ENCODE measurements around the gene KRTAP29-1.
"Not testable (repeated sequence)": the region's sequence is repeated elsewhere in the genome, so short reads cannot be mapped to it uniquely, and the experiment has no call there.

The KRTAP29-1 gene

DNA sequence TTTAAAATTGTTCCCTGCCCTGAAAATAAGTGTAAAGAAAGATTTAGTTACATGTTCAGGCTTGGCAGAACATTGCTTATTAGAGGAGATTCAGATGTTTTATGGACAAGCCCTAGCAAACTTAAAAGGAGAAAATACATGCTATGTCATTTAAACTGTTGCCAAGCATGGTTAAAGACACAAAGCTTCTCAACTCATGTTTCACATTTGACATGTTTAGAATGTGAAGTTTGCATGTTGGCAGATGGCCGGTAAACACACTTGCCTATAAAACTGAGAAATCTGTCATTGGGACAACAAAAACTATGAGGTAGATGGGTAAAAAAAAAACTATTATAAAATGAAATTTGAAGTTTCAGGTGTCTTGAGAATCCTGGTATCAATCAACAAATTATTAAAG is 5.8 kb downstream of the KRTAP29-1 start:
- no peak for DNase-seq

DNA sequence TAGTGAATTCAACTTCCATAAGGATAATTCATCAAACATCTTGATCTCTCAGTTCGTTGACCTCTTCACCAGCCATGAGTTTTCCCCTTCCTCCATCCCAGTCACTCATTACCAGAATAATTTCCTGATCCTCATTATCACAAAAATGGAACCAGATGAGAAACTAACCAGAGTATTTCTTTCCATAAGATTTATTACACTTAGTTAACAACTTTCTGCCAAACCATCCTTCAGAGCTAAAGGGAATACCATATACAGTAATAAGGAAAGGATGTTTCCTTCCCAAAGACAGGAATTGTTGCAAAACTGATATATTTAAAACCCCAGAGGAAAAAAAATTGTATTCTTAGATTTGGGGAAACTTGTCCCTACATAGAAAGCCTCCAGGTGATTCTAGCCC is 8.6 kb downstream of the KRTAP29-1 start:
- DNase-seq = no peak

DNA sequence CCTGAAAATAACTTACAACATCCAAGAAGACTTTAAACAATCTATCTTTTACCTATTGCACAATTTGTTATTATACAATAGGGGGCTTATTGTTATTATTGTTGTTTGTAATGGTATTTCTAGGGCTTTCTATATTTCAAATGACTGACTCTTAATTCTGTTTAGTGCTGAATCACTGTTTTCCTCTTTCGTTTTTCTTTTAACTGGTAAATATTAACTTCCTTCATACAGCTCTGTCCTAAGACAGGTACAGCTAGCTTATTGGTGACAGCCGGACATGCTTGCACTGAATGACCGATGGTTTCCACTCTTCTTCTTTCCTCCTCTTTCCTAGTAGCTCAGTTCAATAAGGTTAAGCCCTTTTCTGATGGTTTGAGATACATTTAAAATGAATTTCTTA is 15.6 kb downstream of the KRTAP29-1 start:
- DNase-seq = no peak

DNA sequence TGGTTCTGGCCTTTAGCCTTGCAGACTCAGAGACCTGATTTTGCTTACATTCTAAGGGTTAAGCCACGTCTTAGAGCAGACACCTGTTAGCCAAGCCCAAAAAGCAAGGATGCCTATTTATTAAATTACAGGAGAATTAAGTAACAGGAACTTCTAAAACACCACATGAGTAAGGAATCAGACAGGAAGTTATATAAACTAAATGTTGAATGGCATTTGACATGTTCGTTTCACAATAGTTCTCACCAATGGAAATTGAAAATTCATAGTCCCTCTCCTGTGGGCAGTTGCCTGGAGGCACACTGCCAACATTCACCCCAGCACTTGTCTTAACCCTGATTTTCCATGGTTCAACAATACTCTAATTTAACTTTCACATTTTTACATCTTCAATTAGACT is 18.1 kb downstream of the KRTAP29-1 start:
- DNase-seq = no peak

DNA sequence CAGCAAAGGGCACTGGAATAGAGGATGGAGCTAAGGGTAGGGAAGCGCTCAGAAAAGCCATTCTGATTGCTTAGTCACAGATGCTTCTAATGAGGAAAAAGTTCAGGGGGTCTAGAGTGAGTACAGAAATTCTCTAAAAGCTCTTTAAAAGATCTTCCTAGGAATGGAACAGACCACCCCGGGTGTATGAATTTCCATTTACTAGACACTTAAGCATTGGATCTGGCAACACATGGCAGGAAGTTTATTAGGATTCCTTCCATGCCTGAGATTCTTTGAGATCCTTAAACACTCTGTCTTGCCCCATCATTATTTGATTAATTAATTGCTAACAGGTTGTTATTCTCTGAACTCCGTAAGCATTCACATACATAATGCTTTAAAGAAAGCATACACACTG is 18.6 kb downstream of the KRTAP29-1 start:
- no peak for DNase-seq

DNA sequence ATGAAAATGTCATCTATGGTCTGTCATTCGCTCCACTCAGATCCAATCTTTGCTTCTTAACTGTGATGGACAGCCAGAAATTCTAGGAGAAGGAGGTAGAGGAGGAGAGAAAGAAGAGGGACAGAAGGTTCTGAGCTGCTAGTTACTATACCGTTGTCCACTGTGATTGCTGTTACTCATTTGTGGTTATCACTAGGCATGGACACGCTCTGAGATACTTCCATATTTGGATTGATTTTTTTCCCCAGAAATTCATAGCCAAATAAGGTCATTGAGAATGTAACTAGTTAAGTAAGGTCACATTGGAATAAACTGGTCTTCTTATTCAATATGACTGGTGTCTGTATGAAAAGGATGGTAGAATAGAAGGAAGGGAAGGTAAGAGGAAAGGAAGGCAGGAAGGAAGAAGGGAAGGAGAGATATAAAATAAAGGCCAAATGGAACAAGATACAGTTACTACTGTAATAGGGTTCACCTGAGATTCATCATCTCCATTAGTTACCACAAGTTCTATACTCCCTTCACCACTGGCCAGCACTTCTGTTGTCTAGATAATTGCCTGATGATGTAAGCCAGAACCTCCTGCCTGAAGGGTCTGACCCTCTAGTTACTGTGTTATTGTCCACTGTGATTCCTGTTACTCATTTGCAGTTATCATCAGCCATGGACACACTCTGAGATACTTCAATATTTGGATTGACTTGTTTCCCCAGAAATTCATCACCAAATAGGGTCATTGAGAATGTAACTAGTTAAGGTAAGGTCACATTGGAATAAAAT is 24.3 kb downstream of the KRTAP29-1 start:
- DNase-seq = no peak

DNA sequence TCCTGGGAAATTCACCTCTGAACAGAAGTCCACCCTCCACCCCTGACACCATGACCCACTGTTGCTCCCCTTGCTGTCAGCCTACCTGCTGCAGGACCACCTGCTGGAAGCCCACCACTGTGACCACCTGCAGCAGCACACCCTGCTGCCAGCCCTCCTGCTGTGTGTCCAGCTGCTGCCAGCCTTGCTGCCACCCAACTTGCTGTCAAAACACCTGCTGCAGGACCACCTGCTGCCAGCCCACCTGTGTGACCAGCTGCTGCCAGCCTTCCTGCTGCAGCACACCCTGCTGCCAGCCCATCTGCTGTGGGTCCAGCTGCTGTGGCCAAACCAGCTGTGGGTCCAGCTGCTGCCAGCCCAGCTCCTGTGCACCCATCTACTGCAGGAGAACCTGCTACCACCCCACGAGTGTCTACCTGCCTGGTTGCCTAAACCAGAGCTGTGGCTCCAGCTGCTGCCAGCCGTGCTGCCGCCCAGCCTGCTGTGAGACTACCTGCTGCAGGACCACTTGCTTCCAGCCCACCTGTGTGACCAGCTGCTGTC is 26.9 kb downstream of the KRTAP29-1 start, which contains the start of gene KRTAP9-7:
Gene KRTAP9-7, plus strand, starts transcription at position 51 of the 543 bp plus-strand sequence. Its CDS starts 0 bp downstream, at position 51.
- not testable (repeated sequence) for DNase-seq

DNA sequence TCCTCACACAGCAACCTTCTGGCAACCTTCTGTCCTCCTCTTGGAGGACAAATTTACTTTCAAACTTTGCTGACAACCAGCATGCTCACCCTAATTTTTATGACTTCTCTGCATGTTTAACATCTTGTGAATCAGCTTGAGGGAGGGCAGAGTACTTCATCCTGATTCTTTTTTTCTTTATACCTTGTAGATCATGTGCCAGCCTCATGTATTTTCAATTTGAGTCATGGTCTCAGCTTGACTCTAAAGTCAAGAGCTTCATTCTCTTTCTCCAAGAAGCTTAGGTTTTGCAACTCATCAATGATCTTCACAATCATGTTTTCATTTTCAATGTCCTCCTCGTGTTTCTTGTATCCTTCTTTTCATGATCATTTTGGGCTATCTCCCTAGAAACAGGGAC is 30.8 kb downstream of the KRTAP29-1 start:
- no peak for DNase-seq

DNA sequence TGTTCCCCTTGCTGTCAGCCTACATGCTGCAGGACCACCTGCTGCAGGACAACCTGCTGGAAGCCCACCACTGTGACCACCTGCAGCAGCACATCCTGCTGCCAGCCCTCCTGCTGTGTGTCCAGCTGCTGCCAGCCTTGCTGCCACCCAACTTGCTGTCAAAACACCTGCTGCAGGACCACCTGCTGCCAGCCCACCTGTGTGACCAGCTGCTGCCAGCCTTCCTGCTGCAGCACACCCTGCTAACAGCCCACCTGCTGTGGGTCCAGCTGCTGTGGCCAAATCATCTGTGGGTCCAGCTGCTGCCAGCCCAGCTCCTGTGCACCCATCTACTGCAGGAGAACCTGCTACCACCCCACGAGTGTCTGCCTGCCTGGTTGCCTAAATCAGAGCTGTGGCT is 31.3 kb downstream of the KRTAP29-1 start:
- not testable (repeated sequence) for DNase-seq

DNA sequence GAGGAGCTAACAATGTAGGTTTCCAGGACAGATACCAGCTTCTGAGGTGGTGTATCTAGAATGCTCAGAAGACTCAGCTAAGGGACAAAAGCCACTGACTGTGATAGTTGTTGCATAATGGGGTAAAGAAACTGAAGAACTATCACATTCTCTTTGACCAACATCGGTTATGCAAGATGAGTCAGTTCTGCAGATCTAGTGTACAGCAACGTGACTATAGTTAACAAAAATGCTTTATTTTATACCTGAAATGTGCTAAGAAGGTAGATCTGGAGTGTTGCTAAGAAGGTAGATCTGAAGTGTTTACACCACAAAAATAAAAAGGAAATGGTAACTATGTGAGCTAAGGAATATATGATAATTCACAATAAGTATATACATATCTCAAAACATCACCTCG is 34.9 kb downstream of the KRTAP29-1 start:
- no peak for DNase-seq

DNA sequence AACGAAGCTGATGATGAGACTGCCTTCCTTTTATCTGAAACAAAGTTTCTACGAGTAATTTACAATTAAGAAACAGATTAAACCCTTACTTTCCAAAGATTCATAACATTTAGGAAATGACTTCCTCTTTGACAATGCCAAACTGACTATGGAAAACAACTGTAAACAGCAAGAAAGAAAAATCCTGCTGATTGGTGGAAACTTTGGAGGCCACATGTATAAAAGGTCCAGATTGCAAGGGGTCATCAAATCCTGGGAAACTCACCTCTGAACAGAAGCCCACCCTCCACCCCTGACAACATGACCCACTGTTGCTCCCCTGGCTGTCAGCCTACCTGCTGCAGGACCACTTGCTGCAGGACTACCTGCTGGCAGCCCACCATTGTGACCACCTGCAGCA is 37.6 kb downstream of the KRTAP29-1 start, which contains the start of gene KRTAP9-6:
Gene KRTAP9-6, plus strand, starts transcription at position 301 of the 400 bp plus-strand sequence. Its CDS starts 0 bp downstream, at position 301.
- DNase-seq = no peak

DNA sequence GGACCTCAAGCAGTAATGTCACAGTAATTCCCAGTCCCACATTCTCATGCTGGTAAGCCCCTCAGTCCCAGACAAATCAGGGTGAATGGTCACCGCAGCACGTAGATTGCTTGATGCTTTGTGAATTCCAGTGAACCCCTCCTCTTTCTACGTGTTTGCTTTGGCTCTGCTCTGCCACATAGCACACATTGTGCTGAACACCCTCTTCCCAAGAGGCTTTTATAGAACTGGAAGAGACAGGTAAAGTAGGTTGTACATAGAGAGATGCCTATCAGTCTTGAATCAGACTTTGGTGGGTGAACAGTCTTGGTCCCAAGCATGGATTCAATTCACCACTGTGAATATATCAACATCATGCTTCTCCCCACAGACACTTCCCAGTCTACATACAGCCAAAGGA is 38.1 kb downstream of the KRTAP29-1 start:
- no peak for DNase-seq

DNA sequence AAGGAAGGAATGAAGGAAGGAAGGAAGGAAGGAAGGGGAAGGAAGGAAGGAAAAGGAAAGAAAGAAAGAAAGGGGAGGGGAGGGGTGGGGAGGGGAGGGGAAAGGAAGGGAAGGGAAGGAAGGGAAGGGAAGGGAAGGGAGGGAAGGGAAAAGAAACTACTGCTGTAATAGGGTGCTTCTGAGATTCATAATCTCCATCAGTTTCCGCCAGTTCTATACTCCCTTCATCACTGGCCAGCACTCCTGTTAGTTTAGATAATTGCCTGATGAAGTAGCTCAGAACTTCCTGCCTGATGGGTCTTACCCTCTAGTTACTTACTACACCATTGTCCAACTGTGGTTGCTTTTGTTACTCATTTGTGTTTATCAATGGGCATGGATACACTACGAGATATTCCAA is 39.4 kb downstream of the KRTAP29-1 start:
- DNase-seq = no peak

DNA sequence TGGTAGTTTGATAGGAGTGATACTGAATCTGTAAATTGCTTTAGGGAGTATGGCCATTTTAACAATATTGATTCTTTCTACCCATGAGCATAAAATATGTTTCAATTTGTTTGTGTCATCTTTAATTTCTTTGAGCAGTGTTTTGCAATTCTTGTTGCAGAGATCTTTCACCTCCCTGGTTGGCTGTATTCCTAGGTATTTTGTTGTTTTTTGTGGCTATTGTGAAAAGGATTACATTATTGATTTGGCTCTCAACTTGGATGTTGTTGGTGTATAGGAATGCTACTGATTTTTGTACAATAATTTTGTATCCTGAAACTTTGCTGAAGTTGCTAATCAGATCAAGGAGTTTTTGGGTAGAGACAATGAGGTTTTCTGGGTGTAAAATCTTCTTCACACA is 44.2 kb downstream of the KRTAP29-1 start:
- no peak for DNase-seq

DNA sequence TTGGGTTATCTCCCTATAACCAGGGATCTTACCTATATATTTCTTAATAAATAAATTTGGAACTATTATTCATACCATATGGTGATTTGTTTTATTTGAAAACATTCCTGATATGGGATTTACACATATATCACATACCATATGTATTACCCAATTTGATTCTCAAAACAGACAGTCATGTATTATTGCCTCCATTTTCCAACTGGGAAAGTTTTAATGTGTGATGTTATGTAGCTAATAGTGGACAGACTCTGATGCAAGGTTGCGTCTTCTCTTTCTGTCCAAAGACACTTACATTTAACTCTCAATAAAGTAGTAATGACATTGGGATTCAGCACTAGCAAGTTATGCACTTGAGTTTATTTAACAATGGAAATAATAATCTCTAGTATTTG is 46.4 kb downstream of the KRTAP29-1 start:
- DNase-seq = no peak

DNA sequence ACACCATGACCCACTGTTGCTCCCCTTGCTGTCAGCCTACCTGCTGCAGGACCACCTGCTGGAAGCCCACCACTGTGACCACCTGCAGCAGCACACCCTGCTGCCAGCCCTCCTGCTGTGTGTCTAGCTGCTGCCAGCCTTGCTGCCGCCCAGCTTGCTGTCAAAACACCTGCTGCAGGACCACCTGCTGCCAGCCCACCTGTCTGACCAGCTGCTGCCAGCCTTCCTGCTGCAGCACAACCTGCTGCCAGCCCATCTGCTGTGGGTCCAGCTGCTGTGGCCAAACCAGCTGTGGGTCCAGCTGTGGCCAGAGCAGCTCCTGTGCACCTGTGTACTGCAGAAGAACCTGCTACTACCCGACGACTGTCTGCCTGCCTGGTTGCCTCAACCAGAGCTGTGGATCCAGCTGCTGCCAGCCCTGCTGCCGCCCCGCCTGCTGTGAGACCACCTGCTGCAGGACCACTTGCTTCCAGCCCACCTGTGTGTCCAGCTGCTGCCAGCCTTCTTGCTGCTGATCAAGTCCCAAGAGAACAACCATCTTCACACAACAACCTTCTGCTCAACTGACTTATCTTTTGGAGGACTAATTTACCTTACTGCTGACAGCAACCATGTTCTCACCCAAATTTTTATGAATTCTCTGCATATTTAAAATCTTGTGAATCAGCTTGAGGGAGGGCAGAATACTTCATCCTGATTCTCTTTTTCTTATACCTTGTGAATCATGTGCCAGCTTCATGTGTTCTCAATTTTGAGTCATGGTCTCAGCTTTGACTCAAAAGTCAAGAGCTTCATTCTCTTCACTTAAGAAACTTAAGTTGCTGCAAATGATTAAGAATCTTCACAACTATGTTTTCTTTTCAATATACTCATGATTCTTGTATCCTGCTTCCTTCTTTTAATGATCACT is 47.0 kb downstream of the KRTAP29-1 start, which contains the start of gene KRTAP9-9:
Gene KRTAP9-9, plus strand, starts transcription at position 4 of the 910 bp plus-strand sequence.
- not testable (repeated sequence) for DNase-seq

DNA sequence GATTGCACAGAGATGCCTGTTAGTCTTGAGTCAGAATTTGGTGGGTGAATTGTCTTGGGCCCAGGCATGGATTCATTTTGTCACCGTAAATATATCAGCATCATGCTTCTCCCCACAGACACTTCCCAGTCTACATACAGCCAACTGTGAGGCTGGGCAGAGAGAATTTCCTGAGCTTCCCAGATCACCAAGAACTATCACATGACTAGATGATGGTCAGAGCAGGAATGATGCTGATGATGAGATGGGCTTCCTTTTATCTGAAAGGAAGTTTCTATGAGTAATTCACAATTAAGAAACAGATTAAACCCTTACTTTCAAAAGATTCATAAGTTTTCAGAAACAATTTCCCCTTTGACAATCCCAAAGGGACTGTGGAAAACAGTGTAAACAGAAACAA is 47.8 kb downstream of the KRTAP29-1 start:
- no peak for DNase-seq

Data from NCI-H524 treated with DMSO at 0.1 percent for 48 hours (cell line).